Muscle layer of duodenum (tissue), 2 donors: ENCODE results near the gene MIDN.

Experiments used
- H3K27ac ChIP-seq: one replicate; pipeline ENCODE4 v1.7.0; 2013; ENCODE audit warnings: mild to moderate bottlenecking, low read length
- H3K27me3 ChIP-seq: one replicate; pipeline ENCODE4 v1.7.0; 2013; ENCODE audit warnings: low read depth, mild to moderate bottlenecking, control low read depth, low read length
- H3K36me3 ChIP-seq, 2 donors: one replicate each; pipeline ENCODE4 v1.7.0; 2013; ENCODE audit warnings: low read length in 2 of 2, control low read depth in 1 of 2, mild to moderate bottlenecking in 1 of 2; ENCODE audit not compliant: insufficient read depth in 2 of 2, control insufficient read depth in 1 of 2
- H3K4me1 ChIP-seq, 2 donors: one replicate each; pipeline ENCODE4 v1.7.0; 2013; ENCODE audit warnings: low read length in 2 of 2, mild to moderate bottlenecking in 2 of 2, control low read depth in 1 of 2, moderate library complexity in 1 of 2; ENCODE audit not compliant: insufficient read depth in 2 of 2, control insufficient read depth in 1 of 2
- H3K4me3 ChIP-seq, 2 donors: one replicate each; pipeline ENCODE4 v1.7.0; 2013; ENCODE audit warnings: low read length in 2 of 2, low read depth in 1 of 2, mild to moderate bottlenecking in 1 of 2
- H3K9me3 ChIP-seq, 2 donors: one replicate each; pipeline ENCODE4 v1.7.0; 2013; ENCODE audit warnings: low read length in 2 of 2, control low read depth in 1 of 2, mild to moderate bottlenecking in 1 of 2; ENCODE audit not compliant: control insufficient read depth in 1 of 2
- donor health status: healthy.

The MIDN gene

GRCh38 chr19:1285737-1286360, 37.5 kb downstream of the MIDN start, which contains the start of gene EFNA2:
Gene EFNA2 (plus strand): TSS chr19:1285873. CDS start chr19:1286169, 296 bp downstream.
- H3K4me3 ChIP-seq = peak within 1 kb of the TSS in 1 of 2 donors; percentile 21
- H3K9me3 ChIP-seq = no peaks in the 10 kb centered on the region
- H3K27me3 ChIP-seq = peaks cover 29% of the 10 kb centered on the region
- no peak within 1 kb of the TSS for H3K27ac ChIP-seq
- H3K4me1 ChIP-seq = peaks cover 0 to 7% of the 10 kb centered on the region in 2 donors
- H3K36me3 ChIP-seq = no peaks in the 10 kb centered on the region

- no peaks in the 10 kb centered on the region for H3K36me3 ChIP-seq
- H3K27me3 ChIP-seq = peaks cover 29% of the 10 kb centered on the region
- H3K9me3 ChIP-seq = no peaks in the 10 kb centered on the region
- peaks cover 0 to 7% of the 10 kb centered on the region in 2 donors for H3K4me1 ChIP-seq
- peak overlapping the region in 1 of 2 donors; percentile 21 for H3K4me3 ChIP-seq
- no peak overlapping the region for H3K27ac ChIP-seq
Measured at GRCh38 chr19:1286487-1287353, 38.3 kb downstream of the MIDN start.

GRCh38 chr19:1287354-1288225, 39.2 kb downstream of the MIDN start:
- H3K4me3 ChIP-seq = no peak overlapping the region
- peaks cover 29% of the 10 kb centered on the region for H3K27me3 ChIP-seq
- H3K4me1 ChIP-seq = peaks cover 0 to 7% of the 10 kb centered on the region in 2 donors
- no peaks in the 10 kb centered on the region for H3K9me3 ChIP-seq
- H3K36me3 ChIP-seq = no peaks in the 10 kb centered on the region
- H3K27ac ChIP-seq = no peak overlapping the region

GRCh38 chr19:1288226-1288612, 39.8 kb downstream of the MIDN start:
- H3K27me3 ChIP-seq = peaks cover 27% of the 10 kb centered on the region
- no peaks in the 10 kb centered on the region for H3K36me3 ChIP-seq
- no peaks in the 10 kb centered on the region for H3K9me3 ChIP-seq
- peaks cover 0 to 7% of the 10 kb centered on the region in 2 donors for H3K4me1 ChIP-seq
- H3K4me3 ChIP-seq = no peak overlapping the region
- H3K27ac ChIP-seq = no peak overlapping the region

GRCh38 chr19:1288833-1289685, 40.7 kb downstream of the MIDN start:
- Histone ChIP-seq H3K9me3 (no peaks in the 10 kb centered on the region), H3K4me1 (peaks cover 0 to 7% of the 10 kb centered on the region in 2 donors), H3K27me3 (peaks cover 21% of the 10 kb centered on the region)

GRCh38 chr19:1289686-1290025, 41.3 kb downstream of the MIDN start:
- Histone ChIP-seq H3K27ac (no peak overlapping the region), H3K27me3 (peaks cover 15% of the 10 kb centered on the region), H3K4me3 (no peak overlapping the region), H3K36me3 (no peaks in the 10 kb centered on the region), H3K4me1 (peaks cover 0 to 8% of the 10 kb centered on the region in 2 donors), H3K9me3 (no peaks in the 10 kb centered on the region)

More at GRCh38 chr19:1288833-1289685, 40.7 kb downstream of the MIDN start:
- Histone ChIP-seq H3K27ac (no peak overlapping the region), H3K36me3 (no peaks in the 10 kb centered on the region), H3K4me3 (no peak overlapping the region)

- no peak overlapping the region for H3K4me3 ChIP-seq
- H3K27ac ChIP-seq = no peak overlapping the region
- peaks cover 0 to 14% of the 10 kb centered on the region in 2 donors for H3K4me1 ChIP-seq
- no peaks in the 10 kb centered on the region for H3K9me3 ChIP-seq
- no peaks in the 10 kb centered on the region for H3K36me3 ChIP-seq
- peaks cover 9% of the 10 kb centered on the region for H3K27me3 ChIP-seq
Measured at GRCh38 chr19:1290196-1290702, 41.9 kb downstream of the MIDN start.

- Histone ChIP-seq H3K36me3 (no peaks in the 10 kb centered on the region), H3K4me1 (peaks cover 0 to 18% of the 10 kb centered on the region in 2 donors), H3K4me3 (no peak overlapping the region), H3K27me3 (peaks cover 8% of the 10 kb centered on the region), H3K9me3 (no peaks in the 10 kb centered on the region), H3K27ac (no peak overlapping the region)
Measured at GRCh38 chr19:1290703-1291651, 42.6 kb downstream of the MIDN start.

- Histone ChIP-seq H3K4me3 (no peak overlapping the region), H3K27me3 (peaks cover 3% of the 10 kb centered on the region), H3K36me3 (no peaks in the 10 kb centered on the region), H3K9me3 (no peaks in the 10 kb centered on the region), H3K4me1 (peaks cover 0 to 16% of the 10 kb centered on the region in 2 donors), H3K27ac (no peak overlapping the region)
Measured at GRCh38 chr19:1291761-1292418, 43.5 kb downstream of the MIDN start.
